H1 (cell line): ENCODE results near the gene TMA7B. TPM values are rescaled to one million over a fixed set of nuclear protein-coding genes. Genes with fewer than 3 reads are reported as not detected.
A peak's percentile ranks its signal among the peaks of the same experiment; 100 is the strongest.

Source experiments
- CTCF ChIA-PET: fragments of 300-600 bp; sonication (Branson Sonifier 250); formaldehyde crosslinking; loops from one replicate; lab custom pipeline; 2021; ENCODE audit not compliant: partially characterized antibody; lab: Charles Lee
- POLR2A ChIA-PET: fragments of 300-600 bp; sonication (Branson Sonifier 250); formaldehyde crosslinking; loops from one replicate; lab custom pipeline; 2021; ENCODE audit warnings: inconsistent platforms; ENCODE audit not compliant: partially characterized antibody; lab: Charles Lee
- DNase-seq, 2 experiments: peaks; one replicate each; pipeline versions ENCODE4 v3.0.0 to v3.0.0-alpha.2; 2010 to 2022; ENCODE audit warnings: low spot score in 2 of 2, low read depth in 1 of 2, mixed read lengths in 1 of 2
- FAIRE-seq: peaks from 2 replicates; lab custom pipeline; 2011; peaks lifted over from hg19 to GRCh38; lab: Jason Lieb, UNC
- H2AFZ ChIP-seq: 2 replicates; pipeline ENCODE4 v1.8.1; 2012; ENCODE audit warnings: low read length, inconsistent platforms
- H2AK5ac ChIP-seq: 2 replicates; pipeline ENCODE4 v1.6.1; 2013; ENCODE audit warnings: low read depth, low read length
- H2BK120ac ChIP-seq: replicated peaks from 2 replicates; pipeline ENCODE3; 2013; ENCODE audit warnings: low read depth, low read length, inconsistent platforms
- H2BK12ac ChIP-seq: 2 replicates; pipeline ENCODE4 v1.6.1; 2013; ENCODE audit warnings: low read depth, low read length
- H2BK15ac ChIP-seq: 2 replicates; pipeline ENCODE4 v1.6.1; 2013; ENCODE audit warnings: low read length
- H2BK20ac ChIP-seq: 2 replicates; pipeline ENCODE4 v1.6.1; 2013; ENCODE audit warnings: low read length
- H2BK5ac ChIP-seq: 2 replicates; pipeline ENCODE4 v1.6.1; 2013; ENCODE audit warnings: low read depth, low read length
- H3K14ac ChIP-seq: 2 replicates; pipeline ENCODE4 v1.6.1; 2013; ENCODE audit warnings: inconsistent platforms; ENCODE audit not compliant: insufficient read length
- H3K18ac ChIP-seq: 2 replicates; pipeline ENCODE4 v1.6.1; 2013; ENCODE audit warnings: low read length; ENCODE audit errors: extremely low read depth
- H3K23ac ChIP-seq: 2 replicates; pipeline ENCODE4 v1.6.1; 2013; ENCODE audit warnings: inconsistent platforms; ENCODE audit not compliant: insufficient read length
- H3K23me2 ChIP-seq: 2 replicates; pipeline ENCODE4 v1.6.1; 2013; ENCODE audit warnings: low read depth, low read length
- H3K27ac ChIP-seq: 2 replicates; pipeline ENCODE4 v1.6.1; 2011; ENCODE audit warnings: low read depth, low read length, inconsistent platforms
- H3K27me3 ChIP-seq, 4 experiments: replicated peaks in 1 of 4; 1 replicate in 1 of 4; 2 replicates in 3 of 4; pipeline versions ENCODE4 v1.6.1 to v1.8.1; 2011 to 2013; ENCODE audit warnings: low read length in 3 of 4, mild to moderate bottlenecking in 3 of 4, inconsistent platforms in 2 of 4, mixed read lengths in 2 of 4, moderate library complexity in 1 of 4; ENCODE audit not compliant: control insufficient read depth in 3 of 4, insufficient read depth in 3 of 4; ENCODE audit errors: extremely low read depth in 1 of 4
- H3K36me3 ChIP-seq, 4 experiments: 2 replicates each; pipeline versions ENCODE4 v1.6.1 to v1.8.1; 2011 to 2013; ENCODE audit warnings: mild to moderate bottlenecking in 4 of 4, low read length in 3 of 4, moderate library complexity in 2 of 4, control low read depth in 1 of 4, inconsistent platforms in 1 of 4; ENCODE audit not compliant: insufficient read depth in 4 of 4, control insufficient read depth in 2 of 4
- H3K4ac ChIP-seq: replicated peaks from 2 replicates; pipeline ENCODE3; 2013; ENCODE audit warnings: low read length, low read depth, mixed read lengths, inconsistent platforms; ENCODE audit not compliant: insufficient read length
- H3K4me1 ChIP-seq, 4 experiments: replicated peaks in 1 of 4; 1 replicate in 1 of 4; 2 replicates in 3 of 4; pipeline versions ENCODE4 v1.6.1 to v1.8.1; 2011 to 2013; ENCODE audit warnings: low read length in 3 of 4, inconsistent platforms in 2 of 4, mixed read lengths in 1 of 4; ENCODE audit not compliant: insufficient read depth in 4 of 4, control insufficient read depth in 3 of 4
- H3K4me2 ChIP-seq, 2 experiments: 2 replicates each; pipeline versions ENCODE4 v1.6.1 to v1.8.1; 2011 to 2013; ENCODE audit warnings: low read depth in 2 of 2, low read length in 2 of 2, control low read depth in 1 of 2, inconsistent platforms in 1 of 2, mild to moderate bottlenecking in 1 of 2; ENCODE audit not compliant: insufficient read depth in 1 of 2
- H3K4me3 ChIP-seq, 4 experiments: fragments of 200-600, 300-600 bp in 1 of 4; sonication (generic), shearing (Covaris generic), sonication (Bioruptor Twin) in 1 of 4; 2 replicates each; pipeline versions ENCODE4 v1.5.1 to v1.8.1; 2011 to 2016; ENCODE audit warnings: low read length in 4 of 4, low read depth in 3 of 4, control low read depth in 2 of 4, inconsistent platforms in 2 of 4, mild to moderate bottlenecking in 2 of 4, mixed read lengths in 1 of 4, moderate library complexity in 1 of 4; ENCODE audit not compliant: insufficient read depth in 2 of 4; ENCODE audit errors: extremely low read depth in 1 of 4
- H3K56ac ChIP-seq: replicated peaks from 2 replicates; pipeline ENCODE3; 2013; ENCODE audit warnings: low read depth, mild to moderate bottlenecking, mixed read lengths, low read length, inconsistent platforms; ENCODE audit not compliant: insufficient read length
- H3K79me1 ChIP-seq: 2 replicates; pipeline ENCODE4 v1.6.1; 2013; ENCODE audit warnings: low read depth, low read length, control low read depth
- H3K79me2 ChIP-seq, 2 experiments: 2 replicates each; pipeline versions ENCODE4 v1.6.1 to v1.8.1; 2012 to 2013; ENCODE audit warnings: low read length in 2 of 2, mild to moderate bottlenecking in 2 of 2, inconsistent platforms in 1 of 2; ENCODE audit not compliant: insufficient read depth in 2 of 2, control insufficient read depth in 1 of 2
- H3K9ac ChIP-seq, 4 experiments: replicated peaks in 1 of 4; 1 replicate in 1 of 4; 2 replicates in 3 of 4; pipeline versions ENCODE4 v1.6.1 to v1.8.1; 2011 to 2013; ENCODE audit warnings: low read depth in 3 of 4, low read length in 3 of 4, control low read depth in 2 of 4, mild to moderate bottlenecking in 2 of 4, moderate library complexity in 2 of 4, inconsistent platforms in 1 of 4; ENCODE audit errors: extremely low read depth in 1 of 4
- H3K9me3 ChIP-seq, 2 experiments: 2 replicates each; pipeline versions ENCODE4 v1.6.1 to v1.8.1; 2012 to 2013; ENCODE audit warnings: mild to moderate bottlenecking in 2 of 2, moderate library complexity in 2 of 2, control low read depth in 1 of 2, inconsistent platforms in 1 of 2, low read depth in 1 of 2, low read length in 1 of 2, mixed read lengths in 1 of 2; ENCODE audit not compliant: insufficient read depth in 2 of 2
- H4K20me1 ChIP-seq, 2 experiments: replicated peaks in 1 of 2; 2 replicates each; pipeline versions ENCODE3 to v1.8.1; 2011 to 2013; ENCODE audit warnings: inconsistent platforms in 2 of 2, low read length in 2 of 2, mild to moderate bottlenecking in 1 of 2; ENCODE audit not compliant: insufficient read depth in 2 of 2, control insufficient read depth in 1 of 2
- H4K5ac ChIP-seq: 2 replicates; pipeline ENCODE4 v1.6.1; 2013; ENCODE audit warnings: low read length, low read depth, mixed read lengths, inconsistent platforms; ENCODE audit not compliant: insufficient read length
- H4K8ac ChIP-seq: 2 replicates; pipeline ENCODE4 v1.8.0; 2013; ENCODE audit warnings: mild to moderate bottlenecking, moderate library complexity, low read length, inconsistent platforms; ENCODE audit not compliant: insufficient read depth; ENCODE audit errors: extremely low read depth
- H4K91ac ChIP-seq: replicated peaks from 2 replicates; pipeline ENCODE3; 2013; ENCODE audit warnings: low read length, mixed read lengths, inconsistent platforms; ENCODE audit not compliant: insufficient read length
- CBX5 ChIP-seq: fragments of 300-800, 300-1000 bp; sonication (generic); IDR thresholded peaks from 2 replicates; pipeline ENCODE4 v1.7.1; 2016; ENCODE audit warnings: antibody characterized with exemption, low read length, low read depth
- CTBP2 ChIP-seq: IDR thresholded peaks from 2 replicates; pipeline ENCODE4 v1.7.0; 2011; ENCODE audit warnings: borderline replicate concordance, mild to moderate bottlenecking, moderate library complexity, mixed read lengths, low read length; ENCODE audit not compliant: insufficient read depth, insufficient read length
- FOSL1 ChIP-seq: IDR thresholded peaks from 2 replicates; pipeline ENCODE4 v1.6.1; 2011; ENCODE audit warnings: mild to moderate bottlenecking, low read depth, low read length, moderate library complexity; ENCODE audit not compliant: insufficient read depth
- HDAC2 ChIP-seq, 2 experiments: fragments of 300-600 bp in 1 of 2; sonication (generic) in 1 of 2; IDR thresholded peaks; 2 replicates each; pipeline ENCODE4 v1.6.1; 2011 to 2012; ENCODE audit warnings: low read depth in 2 of 2, low read length in 2 of 2, mild to moderate bottlenecking in 2 of 2, moderate library complexity in 2 of 2, borderline replicate concordance in 1 of 2, inconsistent platforms in 1 of 2
- KDM5A ChIP-seq: fragments of 200-600 bp; IDR thresholded peaks from 2 replicates; pipeline ENCODE4 v1.7.1; 2012; ENCODE audit warnings: mild to moderate bottlenecking, low read length, inconsistent platforms, mixed read lengths
- NANOG ChIP-seq: IDR thresholded peaks from 2 replicates; pipeline ENCODE4 v1.6.1; 2011; ENCODE audit warnings: low read length, low read depth, mild to moderate bottlenecking, inconsistent platforms; ENCODE audit not compliant: insufficient read depth, poor library complexity, severe bottlenecking
- POLR2AphosphoS5 ChIP-seq: IDR thresholded peaks from 2 replicates; pipeline ENCODE4 v1.6.1; 2011; ENCODE audit warnings: low read depth, low read length
- SAP30 ChIP-seq: fragments of 300-600 bp; sonication (generic); IDR thresholded peaks from 2 replicates; pipeline ENCODE4 v1.7.1; 2012; ENCODE audit warnings: low read length, moderate library complexity, mild to moderate bottlenecking, inconsistent platforms; ENCODE audit not compliant: insufficient read depth, insufficient replicate concordance
- TAF1 ChIP-seq: IDR thresholded peaks from 2 replicates; pipeline ENCODE4 v1.6.1; 2011; ENCODE audit warnings: mild to moderate bottlenecking, low read depth, low read length
- TBP ChIP-seq: IDR thresholded peaks from 2 replicates; pipeline ENCODE4 v1.6.1; 2011; ENCODE audit warnings: low read depth, low read length, improper control_type of control experiment
- USF2 ChIP-seq: IDR thresholded peaks from 2 replicates; pipeline ENCODE4 v1.6.1; 2011; ENCODE audit warnings: low read length, improper control_type of control experiment
- WGBS, 2 experiments: shearing (Covaris generic) in 1 of 2; methylation state at CpG; one replicate each; pipeline versions ENCODE4 v1.1.6 to v1.1.7; 2013 to 2015; ENCODE audit warnings: low lambda C conversion rate in 2 of 2, mixed read lengths in 2 of 2, inconsistent platforms in 1 of 2, low coverage in 1 of 2, missing lambda C conversion rate in 1 of 2; ENCODE audit not compliant: insufficient replicate concordance in 2 of 2, insufficient coverage in 1 of 2, insufficient read length in 1 of 2; ENCODE audit errors: extremely low coverage in 1 of 2, missing lambda C conversion rate in 1 of 2; 5-methylcytosine and 5-hydroxymethylcytosine counted together
- polyA plus RNA-seq, 7 experiments: library from polyadenylated mRNA; depleted of rRNA in 3 of 7; stranded (reverse) in 5 of 7; unstranded in 2 of 7; fragments of >200 nt in 5 of 7; fragments of 200-250 nt in 2 of 7; gene quantifications; 1 replicate in 5 of 7; 2 replicates in 1 of 7; 4 replicates in 1 of 7; pipeline versions ENCODE4 v1.2.1 to v1.2.3, GENCODE V29; 2011 to 2013; ENCODE audit warnings: missing spikeins in 2 of 7, mixed read lengths in 2 of 7
- total RNA-seq: library from RNA; stranded (reverse); fragmentation: NEBNext Ultra II Directional; extraction: Animal tissue kit (Norgen Biotek cat#: 25700); gene quantifications from 2 replicates; pipeline ENCODE4 v1.2.1, GENCODE V29; 2021

The TMA7B gene
- total and polyA plus RNA-seq, 2 of the 8 experiments (the other 6 are each of a cell fraction or from before 2014, with no cell fraction given): not detected

DNA sequence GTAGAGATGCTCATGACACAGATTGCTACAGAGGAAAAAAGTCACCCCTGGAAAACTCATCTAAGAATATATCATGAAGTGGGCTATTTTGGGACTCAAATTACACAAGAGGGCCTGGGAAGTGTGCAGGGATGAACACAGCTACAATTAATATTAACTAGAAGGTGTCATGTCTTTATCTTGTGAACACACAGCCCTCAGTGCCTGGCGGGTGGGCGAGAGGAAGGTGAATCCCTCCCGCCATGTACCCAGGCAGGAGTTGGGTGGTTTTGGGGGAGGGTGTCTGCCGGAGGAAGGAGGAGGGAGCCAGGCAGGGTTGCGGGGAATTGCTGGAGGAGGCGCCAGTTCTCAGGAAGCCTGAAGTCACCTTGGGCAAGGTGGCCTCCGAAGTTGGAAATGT lies 29.4 kb downstream of the TMA7B start:
- H3K27me3 ChIP-seq: peaks cover 0 to 12% (median 11%) of the 10 kb centered on the region in 4 experiments; a peak in 6 of 7 replicates
- no peak overlapping the region for H2BK120ac ChIP-seq
- no peak overlapping the region for H2BK20ac ChIP-seq
- H2AFZ ChIP-seq: 0 out of 2 replicates have a peak overlapping the region, but pooled peaks have one; percentile 20
- CTCF ChIA-PET: interaction anchor here (0.6 to 1.6 kb wide), 3 partner anchors 35 to 39 kb away, joined by 3 to 4 read pairs (median 4); no protein-coding TSS in a partner anchor
- no peak overlapping the region for H2BK5ac ChIP-seq
- DNase-seq (no peak), FAIRE-seq (no peak)
- H2BK15ac ChIP-seq: no peak overlapping the region
- H3K27ac ChIP-seq: no peak overlapping the region
- H4K8ac ChIP-seq: no peak overlapping the region
- WGBS, 2 experiments: 71% methylated on average over 6 of the region's 7 CpGs; no CpG with 5 or more reads in 1 of the 2 experiments
- peaks cover 2 to 9% (median 6%) of the 10 kb centered on the region in 4 experiments; a peak in 6 of 7 replicates for H3K4me1 ChIP-seq
- H2BK12ac ChIP-seq: no peak overlapping the region
- no peak overlapping the region for H3K23ac ChIP-seq
- H4K20me1 ChIP-seq: no peaks in the 10 kb centered on the region
- H3K4me3 ChIP-seq: no peak overlapping the region
- H3K36me3 ChIP-seq: no peaks in the 10 kb centered on the region
- H3K56ac ChIP-seq: no peak overlapping the region
- POLR2A ChIA-PET: interaction anchor here (1.4 kb wide), 1 partner anchor 39 kb away, joined by 3 read pairs; no protein-coding TSS in a partner anchor
- no peak overlapping the region for H4K91ac ChIP-seq
- H3K4me2 ChIP-seq: no peak overlapping the region
- no peaks in the 10 kb centered on the region for H3K79me2 ChIP-seq
- no peak overlapping the region for H2AK5ac ChIP-seq
- no peak overlapping the region for H3K14ac ChIP-seq
- no peak overlapping the region for H3K4ac ChIP-seq
- H3K23me2 ChIP-seq: peaks cover 2% of the 10 kb centered on the region; the same call in 1 of the 2 replicates
- no peak overlapping the region for H4K5ac ChIP-seq
- no peak overlapping the region for H3K18ac ChIP-seq
- H3K9ac ChIP-seq: no peak overlapping the region
- no peaks in the 10 kb centered on the region for H3K9me3 ChIP-seq
- H3K79me1 ChIP-seq: no peaks in the 10 kb centered on the region
- no peak for TF ChIP-seq NANOG
- no peak for TF ChIP-seq USF2
- TF ChIP-seq KDM5A: no peak
- TF ChIP-seq TAF1: no peak
- TF ChIP-seq CTBP2: no peak
- TF ChIP-seq FOSL1: no peak
- no peak for TF ChIP-seq HDAC2 (IDR thresholded peaks at IDR 0.05; ENCODE audit: borderline replicate concordance in 1 of 2, low read depth in 2 of 2, low read length in 2 of 2)
- TF ChIP-seq CBX5: no peak
- TF ChIP-seq SAP30: no peak
- TF ChIP-seq TBP: no peak
- TF ChIP-seq POLR2AphosphoS5: no peak
